NCI-H460 (cell line): ENCODE results near the gene ZNF883. TPM values are rescaled to one million over a fixed set of nuclear protein-coding genes. Genes with fewer than 3 reads are reported as not detected.
"Not testable (repeated sequence)": the region's sequence is repeated elsewhere in the genome, so short reads cannot be mapped to it uniquely, and the experiment has no call there.

Experiments
- DNase-seq: peaks from one replicate; pipeline ENCODE4 v3.0.0-alpha.2; 2016; ENCODE audit warnings: low read depth; ENCODE audit errors: extremely low read depth
- polyA plus RNA-seq: library from polyadenylated mRNA; depleted of rRNA; stranded (reverse); fragments of >200 nt; gene quantifications from 2 replicates; pipeline ENCODE4 v1.2.3, GENCODE V29; 2014; cell fraction: nucleus; rRNA removed
- total RNA-seq: library from RNA; depleted of rRNA; stranded (reverse); fragments of >200 nt; shearing (Covaris generic); gene quantifications from 2 replicates; pipeline ENCODE4 v1.2.3, GENCODE V29; 2014; rRNA removed

The ZNF883 gene
- not detected in 2 replicates for total RNA-seq
- not detected in 2 replicates for polyA plus RNA-seq

GRCh38 chr9:113011911-113012381, at the start of gene ZNF883:
Gene ZNF883, minus strand, starts transcription at chr9:113012192.
- no peak for DNase-seq

- not testable (repeated sequence) for DNase-seq
Measured at GRCh38 chr9:113061072-113061850, 49.3 kb upstream of the ZNF883 start.

GRCh38 chr9:113059581-113060284, 47.7 kb upstream of the ZNF883 start:
- not testable (repeated sequence) for DNase-seq

GRCh38 chr9:113057193-113057592, 45.2 kb upstream of the ZNF883 start:
- DNase-seq, result no peak

- DNase-seq, result no peak
Measured at GRCh38 chr9:113056191-113057106, 44.5 kb upstream of the ZNF883 start, which contains the start of gene ZFP37. Gene ZFP37, minus strand, starts transcription at chr9:113056724. Its CDS starts 36 bp downstream, at chr9:113056688.

- no peak for DNase-seq
Measured at GRCh38 chr9:113042884-113043657, 31.1 kb upstream of the ZNF883 start.

GRCh38 chr9:113026200-113026599, 14.2 kb upstream of the ZNF883 start:
- DNase-seq, result no peak

- no peak for DNase-seq
Measured at GRCh38 chr9:113018247-113018646, 6.3 kb upstream of the ZNF883 start.

GRCh38 chr9:113012492-113012891, 500 bp upstream of the ZNF883 start:
- no peak for DNase-seq

GRCh38 chr9:113005777-113006176, 6.2 kb downstream of the ZNF883 start:
- DNase-seq, result no peak

GRCh38 chr9:112997236-112997941, 14.6 kb downstream of the ZNF883 start:
- DNase-seq, result no peak

GRCh38 chr9:112971415-112971814, 40.6 kb downstream of the ZNF883 start:
- no peak for DNase-seq

- no peak for DNase-seq
Measured at GRCh38 chr9:112970939-112971338, 41.1 kb downstream of the ZNF883 start.

GRCh38 chr9:112969730-112970129, 42.3 kb downstream of the ZNF883 start:
- no peak for DNase-seq

GRCh38 chr9:112955550-112955949, 56.4 kb downstream of the ZNF883 start:
- DNase-seq, result no peak

- no peak for DNase-seq
Measured at GRCh38 chr9:112945620-112946208, 66.3 kb downstream of the ZNF883 start.

GRCh38 chr9:112939418-112939817, 72.6 kb downstream of the ZNF883 start:
- DNase-seq, result no peak

GRCh38 chr9:112933696-112934095, 78.3 kb downstream of the ZNF883 start:
- DNase-seq, result no peak
